ENCODE data around the gene ARL15. TPM values are rescaled to one million over a fixed set of nuclear protein-coding genes. Genes with fewer than 3 reads are reported as not detected.

ARL15 gene
- total and polyA plus RNA-seq, 2 experiments from 2014 or later: 7.8 to 9.9 TPM

DNA sequence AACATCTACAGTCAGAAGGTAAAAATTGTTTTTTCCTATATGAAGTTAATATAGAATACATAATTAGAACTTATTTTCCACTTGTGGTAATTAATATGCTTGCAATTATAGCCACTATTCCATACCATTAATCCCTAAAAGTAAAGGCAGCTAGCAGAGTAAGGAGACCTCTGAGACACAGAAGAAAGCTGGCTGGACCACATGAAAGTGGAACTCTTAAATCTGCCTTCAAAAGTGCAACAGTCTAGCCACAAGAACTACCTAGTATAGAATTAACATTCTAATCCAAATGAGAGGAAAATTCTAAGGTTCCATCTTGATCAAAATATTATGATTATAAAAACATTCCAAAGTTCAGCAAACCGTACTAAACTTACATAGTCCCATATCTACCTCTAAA lies 37.6 kb downstream of the ARL15 start:
- Histone ChIP-seq H2AFZ (no peak overlapping the region), H3K4me1 (ENCODE audit: insufficient read depth) (peaks cover 6% of the 10 kb centered on the region; the same call in 1 of the 2 replicates), H3K9me2 (ENCODE audit: insufficient read depth) (no peaks in the 10 kb centered on the region), H3K9ac (no peak overlapping the region), H3K9me3 (ENCODE audit: low read depth) (no peaks in the 10 kb centered on the region), H4K20me1 (ENCODE audit: insufficient read depth) (no peaks in the 10 kb centered on the region), H3K27me3 (replicated peaks; ENCODE audit: insufficient read depth) (no peaks in the 10 kb centered on the region), H3K4me3 (no peak overlapping the region), H3K36me3 (ENCODE audit: low read depth) (no peaks in the 10 kb centered on the region), H3K27ac (no peak overlapping the region), H3F3A (ENCODE audit: insufficient read depth) (0 out of 2 replicates have a peak, but pooled peaks cover 5% of the 10 kb centered on the region), H3K4me2 (ENCODE audit: unreplicated experiment) (no peak overlapping the region), H3K79me2 (ENCODE audit: insufficient read depth) (0 out of 2 replicates have a peak, but pooled peaks cover 10% of the 10 kb centered on the region)
- in situ Hi-C loops (cut with MboI): loop anchor here (25.0 kb wide), 1 partner anchor 590 kb away; no protein-coding TSS in a partner anchor
- WGBS, 2 experiments (ENCODE audit: low coverage in 1 of 2, low lambda C conversion rate in 2 of 2, missing lambda C conversion rate in 2 of 2): 95 to 100% methylated on average over 1 of the region's 1 CpG
- TF ChIP-seq EZH2 (IDR thresholded peaks at IDR 0.05; ENCODE audit: insufficient read depth, poor library complexity, severe bottlenecking): no peak
- TF ChIP-seq EZH2phosphoT487 (IDR thresholded peaks at IDR 0.05; ENCODE audit: insufficient read depth, low read depth): no peak
- no peak for DNase-seq

- in situ Hi-C loops (cut with MboI): loop anchor here (25.0 kb wide), 1 partner anchor 592 kb away; no protein-coding TSS in a partner anchor
- Histone ChIP-seq H2AFZ (no peak overlapping the region), H3K79me2 (ENCODE audit: insufficient read depth) (0 out of 2 replicates have a peak, but pooled peaks cover 10% of the 10 kb centered on the region), H3K36me3 (ENCODE audit: low read depth) (no peaks in the 10 kb centered on the region), H3K4me3 (no peak overlapping the region), H3K9me3 (ENCODE audit: low read depth) (no peaks in the 10 kb centered on the region), H3K9me2 (ENCODE audit: insufficient read depth) (no peaks in the 10 kb centered on the region), H4K20me1 (ENCODE audit: insufficient read depth) (no peaks in the 10 kb centered on the region), H3K27ac (no peak overlapping the region), H3K4me1 (ENCODE audit: insufficient read depth) (peaks cover 6% of the 10 kb centered on the region; the same call in 1 of the 2 replicates), H3F3A (ENCODE audit: insufficient read depth) (0 out of 2 replicates have a peak, but pooled peaks cover 5% of the 10 kb centered on the region), H3K4me2 (ENCODE audit: unreplicated experiment) (no peak overlapping the region), H3K27me3 (replicated peaks; ENCODE audit: insufficient read depth) (no peaks in the 10 kb centered on the region), H3K9ac (no peak overlapping the region)
- WGBS, 2 experiments (ENCODE audit: low coverage in 1 of 2, low lambda C conversion rate in 2 of 2, missing lambda C conversion rate in 2 of 2): 77 to 78% methylated on average over 6 of the region's 6 CpGs
- no peak for DNase-seq
- TF ChIP-seq EZH2 (IDR thresholded peaks at IDR 0.05; ENCODE audit: insufficient read depth, poor library complexity, severe bottlenecking): no peak
- no peak for TF ChIP-seq EZH2phosphoT487 (IDR thresholded peaks at IDR 0.05; ENCODE audit: insufficient read depth, low read depth)
Measured at GRCh38 chr5:54270326-54270725, 40.0 kb downstream of the ARL15 start.

DNA sequence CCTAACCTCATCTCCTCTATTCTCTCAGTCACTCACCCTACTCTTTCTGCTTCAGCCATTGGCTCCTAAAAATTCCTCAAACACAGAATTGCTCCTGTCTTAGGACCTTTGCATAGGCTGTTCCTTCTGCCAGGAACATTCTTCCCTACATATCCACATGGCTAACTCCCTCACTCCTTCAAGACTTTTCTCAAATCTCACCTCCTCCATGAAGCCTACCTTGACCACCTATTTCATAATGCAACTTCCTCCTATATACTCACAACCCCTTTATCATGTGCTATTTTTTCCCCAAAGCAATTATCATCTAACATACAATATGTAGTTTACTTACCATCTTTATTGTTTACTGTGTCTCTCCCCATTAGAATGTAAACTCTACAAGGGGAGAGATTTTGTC lies 45.8 kb downstream of the ARL15 start:
- DNase-seq: no peak
- in situ Hi-C loops (cut with MboI): loop anchor here (25.0 kb wide), 1 partner anchor 598 kb away; no protein-coding TSS in a partner anchor
- Histone ChIP-seq H3K36me3 (ENCODE audit: low read depth) (no peaks in the 10 kb centered on the region), H2AFZ (no peak overlapping the region), H3K4me3 (no peak overlapping the region), H3K9me2 (ENCODE audit: insufficient read depth) (peaks cover 4% of the 10 kb centered on the region; the same call in 1 of the 2 replicates), H3K27me3 (replicated peaks; ENCODE audit: insufficient read depth) (no peaks in the 10 kb centered on the region), H3F3A (ENCODE audit: insufficient read depth) (no peaks in the 10 kb centered on the region), H3K9me3 (ENCODE audit: low read depth) (no peaks in the 10 kb centered on the region), H3K4me1 (ENCODE audit: insufficient read depth) (no peaks in the 10 kb centered on the region), H3K79me2 (ENCODE audit: insufficient read depth) (no peaks in the 10 kb centered on the region), H3K27ac (no peak overlapping the region), H3K4me2 (ENCODE audit: unreplicated experiment) (no peak overlapping the region), H4K20me1 (ENCODE audit: insufficient read depth) (no peaks in the 10 kb centered on the region), H3K9ac (no peak overlapping the region)
- TF ChIP-seq EZH2 (IDR thresholded peaks at IDR 0.05; ENCODE audit: insufficient read depth, poor library complexity, severe bottlenecking) (no peak), EZH2phosphoT487 (IDR thresholded peaks at IDR 0.05; ENCODE audit: insufficient read depth, low read depth) (no peak)

- H3K9ac ChIP-seq: no peak overlapping the region
- H3K27me3 ChIP-seq (replicated peaks; ENCODE audit: insufficient read depth): no peaks in the 10 kb centered on the region
- 0 out of 2 replicates have a peak, but pooled peaks cover 5% of the 10 kb centered on the region for H3F3A ChIP-seq (ENCODE audit: insufficient read depth)
- peaks cover 4% of the 10 kb centered on the region; the same call in 1 of the 2 replicates for H3K9me2 ChIP-seq (ENCODE audit: insufficient read depth)
- no peak overlapping the region for H3K4me2 ChIP-seq (ENCODE audit: unreplicated experiment)
- no peaks in the 10 kb centered on the region for H3K9me3 ChIP-seq (ENCODE audit: low read depth)
- H3K4me1 ChIP-seq (ENCODE audit: insufficient read depth): no peaks in the 10 kb centered on the region
- H4K20me1 ChIP-seq (ENCODE audit: insufficient read depth): no peaks in the 10 kb centered on the region
- in situ Hi-C loops (cut with MboI): loop anchor here (25.0 kb wide), 1 partner anchor 599 kb away; no protein-coding TSS in a partner anchor
- H3K79me2 ChIP-seq (ENCODE audit: insufficient read depth): no peaks in the 10 kb centered on the region
- TF ChIP-seq EZH2 (IDR thresholded peaks at IDR 0.05; ENCODE audit: insufficient read depth, poor library complexity, severe bottlenecking): no peak
- no peak for TF ChIP-seq EZH2phosphoT487 (IDR thresholded peaks at IDR 0.05; ENCODE audit: insufficient read depth, low read depth)
- 91 to 95% methylated on average over 1 of the region's 1 CpG for WGBS, 2 experiments (ENCODE audit: low coverage in 1 of 2, low lambda C conversion rate in 2 of 2, missing lambda C conversion rate in 2 of 2)
- H3K4me3 ChIP-seq: no peak overlapping the region
- DNase-seq: no peak
- H3K36me3 ChIP-seq (ENCODE audit: low read depth): no peaks in the 10 kb centered on the region
- H2AFZ ChIP-seq: no peak overlapping the region
- no peak overlapping the region for H3K27ac ChIP-seq
Measured at GRCh38 chr5:54263447-54263846, 46.9 kb downstream of the ARL15 start.
